Stimulated activated CD8-positive, alpha-beta memory T cell treated with anti-CD3 and anti-CD28 coated beads, Interleukin-12 subunit alpha, Interleukin-12 subunit beta, amount 100 ng/mL, for 1 hour (primary cell): ENCODE measurements around the gene HACD4.
"Not testable (repeated sequence)": the region's sequence is repeated elsewhere in the genome, so short reads cannot be mapped to it uniquely, and the experiment has no call there.

ENCODE experiments used
- DNase-seq: peaks from one replicate; pipeline ENCODE4 v3.0.0-alpha.2; 2020; ENCODE audit warnings: low read depth

Gene HACD4

GRCh38 chr9:21016701-21017491 lies 14.5 kb downstream of the HACD4 start:
- no peak for DNase-seq

- DNase-seq = no peak
These were observed 15.4 kb downstream of the HACD4 start for GRCh38 chr9:21015995-21016394.

- DNase-seq = no peak
These were observed 16.2 kb downstream of the HACD4 start for GRCh38 chr9:21015129-21015815.

- no peak for DNase-seq
These were observed 29.4 kb downstream of the HACD4 start for GRCh38 chr9:21002040-21002439.

- DNase-seq = no peak
These were observed 29.9 kb downstream of the HACD4 start for GRCh38 chr9:21001581-21001980.

- no peak for DNase-seq
These were observed 33.9 kb downstream of the HACD4 start for GRCh38 chr9:20997503-20998076.

GRCh38 chr9:20996809-20997208 lies 34.6 kb downstream of the HACD4 start:
- no peak for DNase-seq

- no peak for DNase-seq
These were observed 35.8 kb downstream of the HACD4 start for GRCh38 chr9:20995616-20996015.

- no peak for DNase-seq
These were observed 37.0 kb downstream of the HACD4 start for GRCh38 chr9:20994486-20994885.

- DNase-seq = no peak
These were observed 40.6 kb downstream of the HACD4 start for GRCh38 chr9:20990867-20991266.

- DNase-seq = no peak
These were observed 41.5 kb downstream of the HACD4 start for GRCh38 chr9:20989923-20990341.

GRCh38 chr9:20988671-20989315 lies 42.6 kb downstream of the HACD4 start:
- DNase-seq = no peak

- DNase-seq = no peak
These were observed 43.4 kb downstream of the HACD4 start for GRCh38 chr9:20988061-20988460.

- DNase-seq = no peak
These were observed 43.9 kb downstream of the HACD4 start for GRCh38 chr9:20987521-20987920.

- no peak for DNase-seq
These were observed 45.4 kb downstream of the HACD4 start for GRCh38 chr9:20985851-20986600.

GRCh38 chr9:20984506-20984905 lies 46.9 kb downstream of the HACD4 start:
- DNase-seq = no peak

- no peak for DNase-seq
These were observed 50.0 kb downstream of the HACD4 start for GRCh38 chr9:20981486-20981885.

GRCh38 chr9:20980832-20981455 lies 50.5 kb downstream of the HACD4 start:
- no peak for DNase-seq

GRCh38 chr9:20978249-20978648 lies 53.2 kb downstream of the HACD4 start:
- no peak for DNase-seq

GRCh38 chr9:20974191-20974938 lies 57.1 kb downstream of the HACD4 start:
- not testable (repeated sequence) for DNase-seq
